MCF 10A (cell line): ENCODE results near the gene ZDHHC8. TPM values are rescaled to one million over a fixed set of nuclear protein-coding genes. Genes with fewer than 3 reads are reported as not detected.

Experiments used
- BruUV-seq: library from RNA; stranded (reverse); fragments of 400-500 nt; replicated peaks from 2 replicates; lab custom pipeline; 2021; lab: Mats Ljungman, UMichigan
- CTCF ChIA-PET: fragments of 300-600 bp; sonication (Branson Sonifier 250); formaldehyde crosslinking; extraction: SDS; loops from one replicate; lab custom pipeline; 2021; ENCODE audit warnings: antibody characterized with exemption, inconsistent platforms; lab: Yijun Ruan, JAX
- POLR2A ChIA-PET: fragments of 300-600, 350-650 bp; sonication (Branson Sonifier 250); formaldehyde crosslinking; extraction: SDS; loops from one replicate; lab custom pipeline; 2020; ENCODE audit warnings: antibody characterized with exemption, inconsistent platforms; lab: Yijun Ruan, JAX
- DNase-seq: peaks from one replicate; pipeline ENCODE4 v3.0.0-alpha.2; 2018; ENCODE audit not compliant: unreplicated experiment
- H3K27ac Mint-ChIP-seq: one replicate; pipeline ENCODE4 v1.8.0; 2022; ENCODE audit warnings: mild to moderate bottlenecking, low read depth, mixed read lengths; ENCODE audit not compliant: unreplicated experiment
- H3K27me3 Mint-ChIP-seq: one replicate; pipeline ENCODE4 v1.8.0; 2022; ENCODE audit warnings: mixed read lengths; ENCODE audit not compliant: insufficient read depth, unreplicated experiment
- H3K36me3 Mint-ChIP-seq: one replicate; pipeline ENCODE4 v1.8.0; 2022; ENCODE audit warnings: mild to moderate bottlenecking, moderate library complexity, mixed read lengths; ENCODE audit not compliant: insufficient read depth, unreplicated experiment
- H3K4me1 Mint-ChIP-seq: one replicate; pipeline ENCODE4 v1.8.0; 2022; ENCODE audit warnings: mixed read lengths; ENCODE audit not compliant: insufficient read depth, unreplicated experiment
- H3K4me3 Mint-ChIP-seq: one replicate; pipeline ENCODE4 v1.8.0; 2022; ENCODE audit warnings: mild to moderate bottlenecking, moderate library complexity, mixed read lengths; ENCODE audit not compliant: unreplicated experiment
- H3K9me3 Mint-ChIP-seq: one replicate; pipeline ENCODE4 v1.8.0; 2022; ENCODE audit warnings: mixed read lengths; ENCODE audit not compliant: unreplicated experiment
- CTCF ChIP-seq: fragments of 200-600 bp; IDR thresholded peaks from one replicate; pipeline ENCODE4 v1.8.0; 2022; ENCODE audit warnings: antibody characterized with exemption, mild to moderate bottlenecking; ENCODE audit not compliant: unreplicated experiment
- intact Hi-C: fragments of 100-400 bp; cut with micrococcal nuclease; formaldehyde crosslinking; loops from 2 replicates; pipeline ENCODE4 v1.14.1; 2022
- total RNA-seq: library from RNA; stranded (reverse); gene quantifications from 2 replicates; pipeline ENCODE4 v1.2.3, GENCODE V29; 2022

Gene ZDHHC8
- total RNA-seq, 1 experiment from 2014 or later: 44.8 TPM

GRCh38 chr22:20146777-20147176 lies 15.2 kb downstream of the ZDHHC8 start:
- H3K9me3 Mint-ChIP-seq: no peaks in the 10 kb centered on the region
- DNase-seq: no peak
- no peak overlapping the region for H3K4me3 Mint-ChIP-seq
- H3K4me1 Mint-ChIP-seq: no peaks in the 10 kb centered on the region
- ChIA-PET CTCF (no interaction called here), POLR2A (no interaction called here)
- no peak overlapping the region for H3K27ac Mint-ChIP-seq
- intact Hi-C loops: no loop called here
- H3K27me3 Mint-ChIP-seq: no peaks in the 10 kb centered on the region
- BruUV-seq: no TSS peak
- peaks cover 6% of the 10 kb centered on the region for H3K36me3 Mint-ChIP-seq
- TF ChIP-seq CTCF: no peak

GRCh38 chr22:20147237-20147988 lies 15.8 kb downstream of the ZDHHC8 start:
- Mint-ChIP-seq H3K27ac (no peak overlapping the region), H3K9me3 (no peaks in the 10 kb centered on the region), H3K27me3 (no peaks in the 10 kb centered on the region), H3K36me3 (peaks cover 6% of the 10 kb centered on the region), H3K4me1 (no peaks in the 10 kb centered on the region), H3K4me3 (no peak overlapping the region)
- intact Hi-C loops: no loop called here
- ChIA-PET CTCF (interaction anchor here (0.6 kb wide), 1 partner anchor 138 kb away, joined by 3 read pairs; no protein-coding TSS in a partner anchor), POLR2A (no interaction called here)
- DNase-seq: no peak
- BruUV-seq: no TSS peak
- TF ChIP-seq CTCF: no peak

GRCh38 chr22:20148414-20148813 lies 16.8 kb downstream of the ZDHHC8 start:
- intact Hi-C loops: no loop called here
- H3K4me1 Mint-ChIP-seq: no peaks in the 10 kb centered on the region
- BruUV-seq: no TSS peak
- CTCF ChIA-PET: no interaction called here
- no peak overlapping the region for H3K27ac Mint-ChIP-seq
- DNase-seq: no peak
- no peaks in the 10 kb centered on the region for H3K9me3 Mint-ChIP-seq
- POLR2A ChIA-PET: no interaction called here
- peaks cover 6% of the 10 kb centered on the region for H3K36me3 Mint-ChIP-seq
- no peaks in the 10 kb centered on the region for H3K27me3 Mint-ChIP-seq
- TF ChIP-seq CTCF: no peak
- H3K4me3 Mint-ChIP-seq: no peak overlapping the region

- H3K36me3 Mint-ChIP-seq: peaks cover 6% of the 10 kb centered on the region
- no peak for TF ChIP-seq CTCF
- no TSS peak for BruUV-seq
- ChIA-PET CTCF (no interaction called here), POLR2A (no interaction called here)
- H3K4me3 Mint-ChIP-seq: no peak overlapping the region
- intact Hi-C loops: no loop called here
- DNase-seq: no peak
- H3K4me1 Mint-ChIP-seq: no peaks in the 10 kb centered on the region
- no peak overlapping the region for H3K27ac Mint-ChIP-seq
- H3K27me3 Mint-ChIP-seq: no peaks in the 10 kb centered on the region
- H3K9me3 Mint-ChIP-seq: no peaks in the 10 kb centered on the region
Measured at GRCh38 chr22:20149257-20150250, 17.9 kb downstream of the ZDHHC8 start.
